ENCODE measurements around the gene PHACTR2. TPM values are rescaled to one million over a fixed set of nuclear protein-coding genes. Genes with fewer than 3 reads are reported as not detected.

Gene PHACTR2
- total RNA-seq, 2 experiments from 2014 or later: 19.6 to 25.0 TPM

DNA sequence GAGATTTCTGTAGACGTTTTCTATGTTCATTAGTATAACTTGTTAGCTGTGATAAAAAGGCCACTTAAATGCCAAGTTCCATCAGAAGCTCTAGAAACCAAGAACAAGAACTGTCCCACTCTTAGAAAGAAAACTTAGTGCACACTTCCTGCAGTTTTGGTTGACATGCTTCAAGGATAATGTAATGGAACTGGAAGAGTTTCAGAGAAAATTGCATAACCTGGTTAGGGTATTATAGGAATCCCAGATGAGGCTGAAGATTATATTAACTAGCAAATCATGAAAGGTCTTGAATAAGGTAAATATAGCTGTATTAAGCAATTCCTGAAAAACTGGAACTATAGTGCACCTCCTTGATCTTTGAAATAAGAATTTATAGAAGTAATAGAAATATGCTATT lies 1.8 kb upstream of the PHACTR2 start:
- H3K9me3 ChIP-seq (ENCODE audit: control insufficient read depth in 1 of 2, insufficient read depth in 1 of 2, low read length in 2 of 2): no peaks in the 10 kb centered on the region
- intact Hi-C loops (cut with DNase I, micrococcal nuclease): no loop called here
- H3K27ac Mint-ChIP-seq: no peak overlapping the region
- no peak overlapping the region for H3K4me3 ChIP-seq (ENCODE audit: low read length)
- TF ChIP-seq, protein P1, sequence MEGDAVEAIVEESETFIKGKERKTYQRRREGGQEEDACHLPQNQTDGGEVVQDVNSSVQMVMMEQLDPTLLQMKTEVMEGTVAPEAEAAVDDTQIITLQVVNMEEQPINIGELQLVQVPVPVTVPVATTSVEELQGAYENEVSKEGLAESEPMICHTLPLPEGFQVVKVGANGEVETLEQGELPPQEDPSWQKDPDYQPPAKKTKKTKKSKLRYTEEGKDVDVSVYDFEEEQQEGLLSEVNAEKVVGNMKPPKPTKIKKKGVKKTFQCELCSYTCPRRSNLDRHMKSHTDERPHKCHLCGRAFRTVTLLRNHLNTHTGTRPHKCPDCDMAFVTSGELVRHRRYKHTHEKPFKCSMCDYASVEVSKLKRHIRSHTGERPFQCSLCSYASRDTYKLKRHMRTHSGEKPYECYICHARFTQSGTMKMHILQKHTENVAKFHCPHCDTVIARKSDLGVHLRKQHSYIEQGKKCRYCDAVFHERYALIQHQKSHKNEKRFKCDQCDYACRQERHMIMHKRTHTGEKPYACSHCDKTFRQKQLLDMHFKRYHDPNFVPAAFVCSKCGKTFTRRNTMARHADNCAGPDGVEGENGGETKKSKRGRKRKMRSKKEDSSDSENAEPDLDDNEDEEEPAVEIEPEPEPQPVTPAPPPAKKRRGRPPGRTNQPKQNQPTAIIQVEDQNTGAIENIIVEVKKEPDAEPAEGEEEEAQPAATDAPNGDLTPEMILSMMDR (IDR thresholded peaks at IDR 0.05): no peak
- peaks cover 13% of the 10 kb centered on the region for H3K27me3 Mint-ChIP-seq
- H3K36me3 Mint-ChIP-seq (ENCODE audit: low read depth): no peaks in the 10 kb centered on the region
- ChIA-PET CTCF (no interaction called here), POLR2A (no interaction called here)
- no peaks in the 10 kb centered on the region for H3K9me3 Mint-ChIP-seq
- H3K27ac ChIP-seq (ENCODE audit: low read depth in 1 of 2, low read length in 2 of 2): no peak overlapping the region
- no peak overlapping the region for H3K4me3 Mint-ChIP-seq
- H3K27me3 ChIP-seq (ENCODE audit: control insufficient read depth in 1 of 2, insufficient read depth in 2 of 2, low read length in 2 of 2): no peaks in the 10 kb centered on the region
- no peaks in the 10 kb centered on the region for H3K36me3 ChIP-seq (ENCODE audit: insufficient read depth, low read length)
- H3K4me1 ChIP-seq (ENCODE audit: insufficient read depth, low read length): peaks cover 4% of the 10 kb centered on the region
- DNase-seq (no peak), ATAC-seq (ENCODE audit: poor library complexity) (no peak)
- H3K4me1 Mint-ChIP-seq (ENCODE audit: low read depth): peaks cover 32% of the 10 kb centered on the region

DNA sequence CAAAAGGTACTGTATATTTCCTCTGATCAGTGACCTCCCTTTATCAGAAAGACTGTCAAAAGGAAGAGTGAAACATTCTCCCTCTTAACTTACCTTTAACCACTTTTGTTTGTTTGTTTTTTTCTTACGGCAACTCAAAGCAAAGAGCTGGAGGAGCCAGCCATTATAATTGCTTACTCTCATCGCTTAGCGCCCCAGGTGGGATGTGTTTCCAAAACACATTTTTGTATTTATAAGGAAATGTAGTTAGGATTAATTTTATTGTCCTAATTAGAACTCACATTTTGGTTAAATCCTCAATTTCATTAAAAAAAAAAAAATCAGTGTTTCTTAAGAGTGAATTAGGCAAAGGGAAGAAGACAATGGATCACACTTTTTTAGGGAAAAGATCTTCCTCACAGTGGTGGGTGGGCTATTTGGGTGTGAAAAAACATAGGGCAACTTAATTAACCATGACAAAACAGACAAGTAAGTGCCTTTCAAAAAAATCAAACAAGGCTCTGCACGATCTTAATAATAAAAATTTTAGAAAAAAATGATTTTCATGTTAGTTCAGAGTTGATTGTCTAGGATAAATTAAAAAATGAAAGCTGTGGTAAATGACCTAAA lies 1.2 kb upstream of the PHACTR2 start:
- H3K9me3 Mint-ChIP-seq: no peaks in the 10 kb centered on the region
- H3K4me1 Mint-ChIP-seq (ENCODE audit: low read depth): peaks cover 38% of the 10 kb centered on the region
- Histone ChIP-seq H3K36me3 (ENCODE audit: insufficient read depth, low read length) (no peaks in the 10 kb centered on the region), H3K27me3 (ENCODE audit: control insufficient read depth in 1 of 2, insufficient read depth in 2 of 2, low read length in 2 of 2) (no peaks in the 10 kb centered on the region), H3K4me3 (ENCODE audit: low read length) (no peak overlapping the region), H3K27ac (ENCODE audit: low read depth in 1 of 2, low read length in 2 of 2) (no peak overlapping the region), H3K9me3 (ENCODE audit: control insufficient read depth in 1 of 2, insufficient read depth in 1 of 2, low read length in 2 of 2) (no peaks in the 10 kb centered on the region), H3K4me1 (ENCODE audit: insufficient read depth, low read length) (peaks cover 4% of the 10 kb centered on the region)
- TF ChIP-seq, protein P1 (IDR thresholded peaks at IDR 0.05): no peak
- no peaks in the 10 kb centered on the region for H3K36me3 Mint-ChIP-seq (ENCODE audit: low read depth)
- ATAC-seq (ENCODE audit: poor library complexity) (no peak), DNase-seq (no peak)
- H3K27ac Mint-ChIP-seq: no peak overlapping the region
- peak overlapping the region; percentile 44 for H3K4me3 Mint-ChIP-seq
- H3K27me3 Mint-ChIP-seq: peaks cover 14% of the 10 kb centered on the region
- ChIA-PET POLR2A (no interaction called here), CTCF (no interaction called here)
- intact Hi-C loops (cut with DNase I, micrococcal nuclease): no loop called here

DNA sequence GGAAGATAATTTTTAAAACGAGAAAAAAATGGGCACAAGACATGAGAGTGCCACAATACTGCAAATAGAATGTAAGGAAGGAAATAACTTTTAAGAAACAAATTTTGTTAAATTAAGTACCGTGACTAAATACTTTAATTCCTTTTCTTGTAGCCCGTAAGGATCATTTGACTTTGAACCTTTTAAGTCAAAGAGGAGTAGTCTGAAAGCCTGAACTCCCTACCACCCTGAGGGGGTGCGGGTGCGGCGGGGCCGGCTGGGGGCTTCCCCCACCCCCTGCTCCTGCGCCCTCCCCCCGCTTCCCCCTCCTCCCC lies 231 bp upstream of the PHACTR2 start:
- Mint-ChIP-seq H3K4me3 (peak overlapping the region; percentile 71), H3K9me3 (peaks cover 3% of the 10 kb centered on the region), H3K4me1 (ENCODE audit: low read depth) (peaks cover 43% of the 10 kb centered on the region), H3K27ac (no peak overlapping the region), H3K36me3 (ENCODE audit: low read depth) (no peaks in the 10 kb centered on the region), H3K27me3 (peaks cover 14% of the 10 kb centered on the region)
- TF ChIP-seq, protein P1 (IDR thresholded peaks at IDR 0.05): no peak
- Histone ChIP-seq H3K27ac (ENCODE audit: low read depth in 1 of 2, low read length in 2 of 2) (no peak overlapping the region), H3K36me3 (ENCODE audit: insufficient read depth, low read length) (no peaks in the 10 kb centered on the region), H3K27me3 (ENCODE audit: control insufficient read depth in 1 of 2, insufficient read depth in 2 of 2, low read length in 2 of 2) (no peaks in the 10 kb centered on the region), H3K4me1 (ENCODE audit: insufficient read depth, low read length) (peaks cover 4% of the 10 kb centered on the region), H3K9me3 (ENCODE audit: control insufficient read depth in 1 of 2, insufficient read depth in 1 of 2, low read length in 2 of 2) (peaks cover 0 to 4% of the 10 kb centered on the region in 2 experiments), H3K4me3 (ENCODE audit: low read length) (peak overlapping the region; percentile 59)
- ChIA-PET CTCF (no interaction called here), POLR2A (interaction anchor here (0.6 kb wide), 1 partner anchor 1034 kb away, joined by 3 read pairs; no protein-coding TSS in a partner anchor)
- peak in 1 of 14 experiments; percentile 32 for DNase-seq
- intact Hi-C loops (cut with DNase I, micrococcal nuclease): no loop called here
- no peak for ATAC-seq (ENCODE audit: poor library complexity)

Data from CD4-positive, alpha-beta T cell (primary cell).